HG02884 (cell line): ENCODE data around the gene SSPN.
A peak's percentile ranks its signal among the peaks of the same experiment; 100 is the strongest.

Source experiments
- ATAC-seq: cut with Tn5 transposase; IDR thresholded peaks from one replicate; pipeline ENCODE4 v1.9.1; 2021; ENCODE audit warnings: mild to moderate bottlenecking, moderate library complexity; ENCODE audit not compliant: unreplicated experiment

SSPN gene

GRCh38 chr12:26255893-26256645 lies 60.7 kb downstream of the SSPN start:
- no peak for ATAC-seq

- no peak for ATAC-seq
These were observed 69.0 kb downstream of the SSPN start for GRCh38 chr12:26264215-26264838.

DNA sequence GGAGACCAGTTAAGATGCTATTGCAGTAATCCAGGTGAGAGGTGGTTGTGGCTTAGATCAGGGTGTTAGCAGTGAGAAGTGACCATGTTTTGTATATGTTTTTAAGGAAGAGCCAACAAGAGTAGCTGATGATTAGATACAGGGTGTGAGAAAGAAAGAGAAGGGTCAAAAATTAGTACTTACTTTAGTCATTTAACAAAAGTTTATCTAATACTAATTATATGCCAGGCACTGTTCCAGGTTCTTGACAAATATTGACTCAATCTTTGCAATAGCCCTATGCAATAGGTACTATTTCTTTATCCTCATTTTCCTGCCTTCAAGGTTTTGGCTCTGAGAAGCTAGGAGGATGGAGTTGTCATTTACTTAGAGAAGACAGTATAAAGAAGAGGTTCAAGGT lies 70.2 kb downstream of the SSPN start:
- ATAC-seq = no peak

DNA sequence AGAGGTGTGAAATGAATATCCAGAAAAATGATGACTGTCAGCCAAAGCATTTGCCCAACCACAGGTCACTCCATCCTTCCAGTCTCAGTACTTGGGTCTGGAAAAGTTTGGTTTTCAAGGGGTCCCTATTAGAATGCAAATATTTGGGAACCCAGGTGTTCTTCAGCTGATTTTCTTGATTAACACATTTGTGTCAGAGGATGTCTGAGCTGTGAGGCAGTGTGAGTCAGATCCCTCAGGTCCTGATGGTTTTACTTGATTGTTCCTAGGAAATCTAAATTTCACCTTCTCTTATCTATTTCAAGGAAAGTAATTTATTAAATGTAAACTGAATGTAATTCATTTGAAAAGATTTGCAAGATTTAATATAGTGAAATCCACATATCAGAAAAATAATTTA lies 71.5 kb downstream of the SSPN start:
- ATAC-seq = no peak

- ATAC-seq = no peak
These were observed 73.6 kb downstream of the SSPN start for GRCh38 chr12:26268841-26269561.

GRCh38 chr12:26269562-26270284 lies 74.3 kb downstream of the SSPN start:
- no peak for ATAC-seq

DNA sequence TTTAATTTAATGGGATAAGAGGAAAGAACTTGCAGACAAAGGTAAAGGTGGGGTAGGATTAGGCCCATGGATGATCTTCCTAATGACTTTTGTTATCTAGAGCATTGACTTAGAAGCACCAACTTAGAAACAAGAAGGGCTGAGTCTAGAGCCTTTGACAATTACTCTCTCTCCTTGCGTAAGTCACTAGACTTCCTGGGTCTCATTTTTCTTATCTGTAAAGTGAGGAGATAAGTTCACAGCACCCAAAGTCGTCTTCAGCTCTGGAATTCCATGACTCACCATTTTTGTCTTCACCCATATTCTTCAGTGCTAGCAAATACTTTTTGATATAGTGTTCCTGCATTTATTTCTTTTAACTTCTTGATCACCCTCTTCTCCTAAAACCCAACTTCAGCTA lies 75.7 kb downstream of the SSPN start:
- ATAC-seq = no peak

- peak; percentile 21 for ATAC-seq
These were observed 76.6 kb downstream of the SSPN start for GRCh38 chr12:26271889-26272492.

DNA sequence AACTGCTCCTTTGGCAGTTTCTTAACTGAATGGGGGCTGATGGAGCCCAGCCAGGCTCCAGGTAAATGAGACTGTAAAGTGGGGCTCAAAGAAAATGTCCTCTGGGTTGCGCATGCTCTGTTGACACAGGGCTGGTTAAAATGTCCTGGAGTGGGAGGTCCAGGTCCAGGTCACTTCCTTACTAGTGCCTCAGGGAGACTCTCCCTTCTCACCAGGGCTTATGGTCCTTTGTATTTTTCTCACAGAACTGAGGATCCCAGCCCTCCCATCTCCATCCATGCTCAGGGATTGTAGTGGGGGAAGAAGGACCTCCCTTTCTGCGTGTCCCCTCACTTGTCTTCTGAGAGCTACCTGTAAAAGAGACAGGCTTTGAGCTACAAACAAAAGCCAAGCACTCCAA lies 77.5 kb downstream of the SSPN start:
- ATAC-seq = no peak

GRCh38 chr12:26273811-26274210 lies 78.4 kb downstream of the SSPN start:
- ATAC-seq = no peak

DNA sequence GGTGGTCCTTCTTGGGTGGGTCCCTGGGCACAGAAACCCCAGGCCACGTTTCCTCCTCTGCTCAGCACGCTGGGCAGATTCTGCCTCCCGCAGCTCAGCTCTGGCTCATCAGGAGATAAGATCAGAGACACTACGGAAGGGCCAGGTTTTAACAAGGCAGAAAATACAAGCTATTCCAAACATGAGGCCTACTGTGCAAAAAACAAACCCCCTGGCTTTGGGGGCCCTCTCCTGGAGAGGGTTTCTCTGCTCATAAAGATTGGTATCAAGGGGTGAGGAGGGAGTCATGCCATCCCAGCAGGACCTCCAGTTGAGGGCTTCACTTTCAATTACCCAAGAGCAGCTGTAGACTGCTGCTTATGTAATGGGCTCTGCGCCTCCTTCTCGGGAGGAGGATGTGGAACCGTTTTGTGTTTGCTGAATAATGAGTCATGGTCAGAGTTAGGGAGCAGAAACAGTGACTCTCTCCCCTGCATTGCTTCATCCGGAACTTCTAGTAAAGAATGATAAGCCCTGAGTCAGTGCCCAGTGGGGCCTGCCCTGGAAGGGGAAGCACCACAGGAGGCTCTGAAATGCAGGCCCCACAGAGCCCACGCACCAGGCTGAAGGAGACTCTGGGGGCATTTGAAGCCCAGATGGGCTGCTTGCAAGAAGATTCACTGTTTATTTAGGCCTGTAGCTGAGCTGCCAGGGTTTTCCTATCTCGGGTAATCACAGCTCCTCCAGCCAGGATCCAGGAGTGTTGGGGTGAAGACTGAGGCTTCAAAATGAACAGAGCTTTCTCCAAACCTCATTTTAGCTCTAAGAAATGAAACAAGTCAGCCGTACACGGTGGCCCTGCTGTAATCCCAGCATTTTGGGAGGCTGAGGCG lies 79.3 kb downstream of the SSPN start:
- ATAC-seq = peak; percentile 94

DNA sequence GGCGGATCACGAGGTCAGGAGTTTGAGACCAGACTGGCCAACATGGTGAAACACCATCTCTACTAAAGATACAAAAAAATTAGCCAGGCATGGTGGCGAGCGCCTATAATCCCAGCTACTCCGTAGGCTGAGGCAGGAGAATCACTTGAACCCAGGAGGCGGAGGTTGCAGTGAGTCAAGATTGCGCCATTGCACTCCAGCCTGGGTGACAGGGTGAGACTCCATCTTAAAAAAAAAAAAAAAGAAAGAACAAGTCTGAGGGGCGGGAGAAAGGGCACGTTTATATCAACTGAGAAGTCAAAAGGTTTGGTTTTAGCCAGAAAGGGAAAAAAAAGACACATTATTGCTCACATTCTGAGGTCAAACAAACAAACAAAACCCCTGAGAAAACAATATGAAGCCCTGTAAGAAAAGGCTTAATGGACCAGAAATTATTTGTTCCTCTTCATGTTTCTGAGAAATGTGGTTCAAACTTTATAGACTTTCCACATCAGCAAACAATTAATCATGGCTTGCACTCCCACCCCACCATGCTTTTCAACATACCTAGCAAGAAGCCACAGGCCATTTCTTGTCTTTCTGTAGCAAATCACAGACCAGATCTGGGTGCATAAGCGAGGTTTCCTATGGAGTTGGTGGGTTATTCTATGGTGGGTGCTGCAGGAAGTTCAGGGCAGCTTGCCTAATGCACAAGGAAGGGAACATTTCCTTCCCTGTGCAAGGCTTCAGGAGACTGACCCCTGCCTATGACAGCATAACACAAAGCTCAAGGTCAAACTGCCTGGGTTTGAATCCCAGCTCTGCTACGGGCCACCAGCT lies 80.1 kb downstream of the SSPN start:
- ATAC-seq = no peak

GRCh38 chr12:26276709-26277108 lies 81.3 kb downstream of the SSPN start:
- ATAC-seq = no peak

DNA sequence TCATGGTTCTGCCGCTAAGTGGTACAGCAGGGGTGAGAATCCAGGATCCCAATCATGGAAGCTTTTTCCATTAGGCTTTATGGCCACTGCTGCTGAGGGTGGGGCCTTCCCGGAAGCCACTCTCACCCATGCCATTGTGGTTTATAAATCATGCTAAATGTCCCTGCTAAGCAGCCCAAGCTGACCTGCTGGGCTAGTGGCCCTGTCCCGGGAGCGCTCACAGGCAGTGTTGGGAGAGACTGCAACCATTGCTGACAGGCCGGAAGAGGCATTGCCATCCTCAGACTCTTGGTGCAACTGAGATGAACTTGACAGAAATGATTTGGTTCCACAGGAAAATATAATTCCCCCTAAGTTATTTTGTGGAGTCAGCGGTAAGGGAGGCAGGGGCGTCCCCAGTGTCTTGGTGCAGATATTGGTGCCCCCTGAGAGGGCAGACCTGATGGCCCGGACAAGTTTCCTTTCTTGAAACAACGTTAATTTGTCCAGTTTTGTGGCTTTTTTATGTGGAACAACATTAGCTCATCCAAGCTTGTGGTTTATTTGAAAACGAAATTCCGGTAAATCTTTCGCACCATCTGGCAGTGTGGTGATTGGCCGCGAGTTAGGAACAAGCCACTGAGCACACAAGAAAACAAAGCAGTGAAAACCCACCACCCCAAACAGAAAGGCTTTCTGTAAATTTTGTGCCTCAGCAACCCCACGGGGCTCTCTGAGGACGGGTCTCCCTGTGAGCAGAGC lies 82.3 kb downstream of the SSPN start:
- no peak for ATAC-seq

GRCh38 chr12:26278266-26278665 lies 82.9 kb downstream of the SSPN start:
- no peak for ATAC-seq

DNA sequence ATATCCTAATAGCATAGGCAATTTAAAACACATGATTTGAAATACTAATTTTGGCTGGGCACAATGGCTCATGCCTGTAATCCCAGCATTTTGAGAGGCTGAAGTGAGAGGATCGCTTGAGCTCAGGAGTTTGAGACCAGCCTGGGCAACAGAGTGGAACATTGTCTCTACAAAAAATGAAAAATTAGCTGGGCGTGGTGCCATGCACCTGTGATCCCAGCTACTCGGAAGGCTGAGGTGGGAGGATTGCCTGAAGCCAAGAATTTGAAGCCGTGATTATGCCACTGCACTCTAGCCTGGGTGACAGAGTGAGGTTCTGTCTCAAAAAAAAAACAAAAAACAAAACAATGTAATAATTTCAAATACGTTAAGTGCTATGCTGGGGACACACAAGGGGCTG lies 83.3 kb downstream of the SSPN start:
- ATAC-seq = no peak

DNA sequence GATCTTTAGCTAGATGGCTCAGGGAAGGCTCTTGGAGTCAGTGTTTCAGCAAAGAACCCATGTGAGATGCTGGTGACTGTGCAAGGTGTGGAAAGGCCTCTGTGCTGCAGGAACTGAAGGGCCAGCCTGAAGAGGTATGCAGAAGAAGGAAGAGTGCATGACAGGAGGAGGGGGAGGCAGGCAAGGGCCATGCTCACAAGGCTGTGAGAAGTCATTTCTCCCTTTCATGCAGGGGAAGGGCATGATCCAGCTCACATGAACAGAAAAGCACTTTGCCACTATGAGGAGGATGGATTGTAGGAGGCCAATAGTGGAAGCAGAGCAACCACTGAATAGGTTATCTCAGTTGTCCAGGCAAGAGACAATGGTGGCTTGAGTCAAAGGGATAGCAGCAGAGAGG lies 83.7 kb downstream of the SSPN start:
- ATAC-seq = no peak

- no peak for ATAC-seq
These were observed 84.5 kb downstream of the SSPN start for GRCh38 chr12:26279908-26280307.

DNA sequence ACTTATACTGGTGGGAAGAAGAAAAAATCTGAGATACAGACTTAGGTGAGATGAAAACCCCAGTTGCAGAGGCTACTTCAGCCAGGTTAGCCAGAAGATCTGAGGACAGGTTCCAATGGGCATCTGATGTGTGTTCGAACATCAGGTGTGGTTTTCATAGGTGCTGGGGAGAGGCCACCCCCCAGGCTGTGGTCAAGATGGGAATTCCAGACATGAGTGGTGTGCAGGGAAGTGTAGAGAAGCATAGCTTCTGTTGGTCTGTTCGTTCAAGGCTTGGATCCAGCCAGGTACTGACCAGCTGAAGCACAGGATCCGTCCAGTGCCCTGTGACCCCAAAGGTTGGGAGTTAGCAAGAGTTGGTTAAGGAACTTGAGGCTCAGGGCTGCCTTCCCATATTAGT lies 85.5 kb downstream of the SSPN start:
- ATAC-seq = no peak
